Measurements from ENCODE around the gene STK40.
A peak's percentile ranks its signal among the peaks of the same experiment; 100 is the strongest.

Gene STK40

DNA sequence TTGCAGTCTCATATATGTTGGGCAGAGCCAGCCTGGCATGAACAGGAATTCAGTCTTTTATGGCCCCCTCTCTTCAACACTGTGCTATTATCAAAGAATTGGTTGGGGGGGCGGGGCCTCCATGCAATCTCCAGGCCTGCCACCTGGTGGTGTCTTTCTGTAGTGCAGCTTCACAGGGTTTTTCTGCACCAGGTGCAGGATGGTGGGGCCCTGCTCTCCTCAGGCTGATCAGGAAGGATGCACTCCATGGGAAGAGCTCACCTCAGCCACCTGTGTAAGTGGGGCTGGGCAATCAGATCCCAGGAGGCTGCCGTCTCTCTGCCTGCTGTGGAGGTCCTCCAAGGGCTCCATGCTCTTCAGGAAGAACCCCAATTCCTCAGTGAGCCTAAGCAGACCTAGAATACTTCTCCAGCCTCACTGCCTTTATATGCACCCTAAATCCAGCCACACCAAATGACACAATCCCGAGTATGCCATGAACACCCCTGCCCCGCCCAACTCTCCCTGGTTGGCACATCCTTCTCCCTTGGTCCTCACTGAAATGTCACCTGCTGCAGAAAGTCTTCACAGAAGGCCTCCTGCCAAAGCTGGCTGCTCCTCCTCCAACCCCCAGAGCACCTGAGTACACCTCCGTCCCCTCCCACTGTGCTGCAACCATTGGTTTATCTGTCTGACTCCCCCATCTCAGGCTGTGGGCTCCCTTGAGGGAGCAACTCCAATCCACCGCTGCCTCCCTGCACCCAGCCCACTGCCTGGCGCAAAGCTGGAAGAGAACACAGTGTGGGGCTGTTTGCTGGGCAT is 16.5 kb downstream of the STK40 start:
- DNase-seq: peak; percentile 90 to 92

DNA sequence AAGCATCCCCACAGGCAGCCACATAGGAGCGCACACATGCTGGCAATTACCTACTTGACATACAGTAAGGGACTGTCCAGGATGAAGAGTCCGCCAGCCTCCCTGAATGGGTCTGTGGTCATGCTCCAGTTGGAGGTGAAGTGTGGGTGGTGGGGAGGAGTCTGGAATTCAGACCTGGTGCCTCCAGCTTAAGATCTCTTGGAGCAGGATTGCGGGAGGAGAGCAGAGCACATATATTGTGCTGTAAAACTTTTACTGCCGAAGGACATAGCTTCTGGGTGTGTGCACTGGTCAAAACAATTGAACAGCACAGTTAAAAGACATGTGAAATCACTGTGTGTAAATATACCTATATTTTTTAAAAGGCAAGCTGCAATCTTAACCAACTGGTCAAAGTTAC is 17.9 kb downstream of the STK40 start:
- DNase-seq: no peak

DNA sequence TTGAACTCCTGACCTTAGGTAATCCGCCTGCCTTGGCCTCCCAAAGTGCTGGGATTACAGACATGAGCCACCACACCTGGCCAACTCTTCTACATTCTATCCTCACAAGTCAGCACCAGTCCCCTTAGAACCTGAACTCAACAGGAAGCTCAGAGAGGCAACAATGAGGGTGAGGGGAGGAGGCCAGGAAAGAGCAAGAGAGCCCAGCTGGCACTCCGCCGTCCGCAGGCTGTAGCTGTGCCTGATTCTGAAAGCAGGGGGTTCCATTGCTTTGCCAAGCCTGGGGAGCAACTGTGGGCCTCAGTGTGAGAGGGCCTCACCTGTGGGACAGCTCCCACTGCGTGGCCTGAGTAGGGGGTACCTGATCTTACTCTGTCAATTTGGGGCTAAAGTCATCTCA is 18.7 kb downstream of the STK40 start:
- DNase-seq: no peak

DNA sequence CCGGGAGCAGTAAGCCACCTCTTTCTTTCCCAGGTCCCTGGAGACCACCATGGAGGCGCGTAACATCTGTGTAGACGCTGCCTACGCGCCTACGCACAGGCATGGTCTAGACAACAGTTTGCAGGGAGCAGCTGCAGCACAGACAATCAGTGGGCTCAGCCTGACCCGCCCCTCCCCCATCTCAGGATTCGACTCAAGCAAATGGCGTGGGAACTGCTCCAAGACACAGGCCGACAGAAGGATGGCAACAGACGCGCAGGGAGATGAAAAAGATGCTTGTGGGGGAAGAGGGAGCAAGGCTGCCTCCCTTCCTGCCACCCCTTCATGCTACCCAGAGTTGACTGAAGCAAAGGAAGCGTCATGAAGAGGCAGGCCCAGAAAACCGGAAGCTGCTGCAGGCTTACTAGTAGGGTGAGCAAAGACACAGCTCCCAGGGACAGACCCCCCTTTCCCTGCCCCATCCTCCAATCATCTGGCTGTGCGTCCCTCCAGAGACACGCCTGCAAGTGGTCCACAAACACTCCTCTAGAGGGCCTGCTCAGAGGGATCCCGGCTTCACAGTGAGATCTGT is 19.5 kb downstream of the STK40 start:
- DNase-seq: peak; percentile 40 to 48

DNA sequence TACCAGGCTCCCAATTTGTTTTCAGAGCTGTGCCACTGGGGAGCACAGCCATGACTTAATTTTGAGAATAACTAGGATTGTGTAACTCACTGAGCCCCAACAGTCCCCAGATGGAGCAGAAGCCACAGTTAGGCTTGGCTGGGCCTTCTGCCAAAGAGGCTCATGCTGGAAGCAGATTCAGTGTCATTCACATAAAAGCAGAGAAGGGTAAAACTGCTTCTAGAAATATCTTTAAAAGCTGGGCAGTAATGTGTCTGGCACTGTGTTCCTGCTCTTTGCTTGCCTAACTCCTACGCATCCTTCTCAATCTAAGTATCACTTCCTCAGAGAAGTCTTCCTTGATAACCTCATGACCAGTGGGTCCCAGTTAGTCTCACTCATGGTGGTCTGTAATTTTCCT is 20.3 kb downstream of the STK40 start:
- DNase-seq: no peak

DNA sequence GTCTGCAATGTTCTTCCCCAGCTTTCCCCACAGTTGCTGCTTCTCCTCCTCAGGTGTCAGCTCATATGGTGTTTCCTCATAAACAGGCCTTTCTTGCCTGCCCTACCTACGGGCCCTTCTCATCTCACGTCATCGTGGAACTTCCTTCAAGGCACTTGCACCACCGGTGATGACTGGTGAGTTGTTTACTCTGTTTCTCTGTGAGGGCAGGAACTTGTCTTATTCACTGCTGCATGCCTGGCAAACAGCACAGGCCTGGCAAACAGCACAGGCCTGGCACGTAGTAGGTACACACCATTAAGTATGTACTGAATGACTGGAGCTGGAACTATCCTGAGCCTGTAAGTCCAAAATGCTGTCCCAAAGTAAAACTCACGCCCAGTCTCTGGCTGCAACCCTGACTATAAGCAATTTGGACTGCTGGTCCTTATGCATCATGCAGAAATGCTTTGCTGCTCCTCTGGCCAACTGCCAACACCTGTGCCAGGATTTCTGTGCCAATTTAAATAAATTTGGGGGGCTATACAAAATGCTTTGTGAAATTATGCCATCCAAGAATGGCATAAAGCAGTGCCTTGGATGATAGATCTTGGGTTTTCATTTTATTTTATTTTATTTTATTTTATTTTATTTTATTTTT is 25.7 kb downstream of the STK40 start:
- no peak for DNase-seq

DNA sequence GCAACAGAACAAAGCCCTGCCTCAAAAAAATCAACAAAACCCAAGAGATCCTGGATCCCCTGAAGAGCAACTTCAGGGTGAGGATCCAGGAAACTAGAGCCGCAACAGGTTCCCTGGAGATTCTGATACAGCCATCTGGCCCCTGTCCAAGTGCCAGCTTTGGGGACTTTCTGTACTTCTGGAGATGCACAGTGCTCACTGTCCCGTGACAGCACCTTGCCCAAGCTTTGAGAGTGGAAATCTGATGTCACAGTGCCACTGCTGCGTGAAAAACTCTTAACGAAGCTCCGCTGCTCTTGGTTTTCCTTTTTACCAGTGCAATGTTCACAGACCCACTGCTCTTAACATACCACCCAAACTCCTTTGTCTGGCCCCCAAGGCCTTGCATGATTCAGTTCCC is 26.3 kb downstream of the STK40 start:
- DNase-seq: no peak

DNA sequence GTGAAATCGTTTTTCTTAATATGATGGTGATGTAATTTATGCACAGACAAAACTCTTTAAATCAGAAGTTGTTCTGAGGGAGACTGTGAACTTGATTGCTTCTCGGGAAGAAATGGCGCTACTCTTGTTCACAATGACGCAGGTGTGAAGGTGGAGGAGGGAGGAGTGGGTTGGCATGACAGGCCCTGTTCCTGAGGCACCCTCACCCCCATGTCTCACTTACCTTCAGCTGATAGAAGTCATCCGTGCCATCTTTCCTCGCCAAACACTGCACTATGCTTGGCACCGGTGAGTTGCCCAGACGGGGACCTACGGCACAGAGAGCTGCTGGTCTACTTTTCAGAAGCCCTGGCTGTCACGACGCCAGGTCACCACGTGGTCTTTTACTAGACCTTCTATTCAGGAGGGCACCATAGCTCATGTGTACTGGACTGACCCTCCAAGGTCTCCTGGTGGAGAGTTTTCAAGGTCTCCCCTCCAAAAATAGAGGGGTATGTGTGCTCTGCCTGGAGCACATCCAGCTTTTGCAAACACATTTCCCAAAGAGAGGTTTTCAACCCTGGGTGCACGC is 27.1 kb downstream of the STK40 start:
- DNase-seq: no peak

DNA sequence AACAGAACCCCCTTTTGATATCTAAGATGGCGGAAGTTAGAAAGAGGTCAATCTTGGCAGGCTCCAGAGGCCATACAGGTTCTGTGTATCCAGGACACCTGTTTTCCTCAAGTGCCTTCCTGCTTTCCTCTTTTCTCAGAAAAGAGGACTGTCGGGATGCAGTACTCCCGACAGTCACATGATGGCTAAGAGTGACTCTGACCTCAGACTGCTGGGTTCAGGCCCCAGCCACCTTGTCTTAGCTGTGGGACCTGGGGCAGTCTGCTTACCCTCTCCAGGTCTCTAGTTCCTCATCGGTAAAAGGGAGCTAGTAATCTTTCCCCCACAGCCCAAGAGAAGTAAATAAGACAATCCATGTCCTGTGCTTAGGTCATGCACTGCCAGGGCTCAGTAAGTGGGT is 29.9 kb downstream of the STK40 start:
- DNase-seq: no peak

DNA sequence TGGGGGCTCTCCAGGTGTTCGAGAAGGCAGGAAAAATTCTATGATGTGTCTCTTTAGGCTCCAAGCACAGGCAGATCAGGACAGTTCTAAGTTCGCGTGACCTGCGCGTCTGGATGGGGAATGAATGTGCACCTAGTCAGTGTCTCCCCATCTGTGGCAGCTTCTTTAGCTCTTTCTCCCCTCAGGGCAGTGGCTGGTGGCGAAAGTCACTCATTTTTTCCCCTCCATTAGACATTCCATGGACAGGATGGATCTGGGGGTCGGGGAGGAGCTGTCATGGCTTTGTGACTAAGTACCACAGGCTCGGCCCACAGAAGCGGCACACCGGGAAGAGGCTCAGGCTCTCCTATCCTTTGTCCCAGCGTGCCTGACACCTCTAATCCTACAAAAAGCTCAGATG is 31.2 kb downstream of the STK40 start:
- DNase-seq: no peak

DNA sequence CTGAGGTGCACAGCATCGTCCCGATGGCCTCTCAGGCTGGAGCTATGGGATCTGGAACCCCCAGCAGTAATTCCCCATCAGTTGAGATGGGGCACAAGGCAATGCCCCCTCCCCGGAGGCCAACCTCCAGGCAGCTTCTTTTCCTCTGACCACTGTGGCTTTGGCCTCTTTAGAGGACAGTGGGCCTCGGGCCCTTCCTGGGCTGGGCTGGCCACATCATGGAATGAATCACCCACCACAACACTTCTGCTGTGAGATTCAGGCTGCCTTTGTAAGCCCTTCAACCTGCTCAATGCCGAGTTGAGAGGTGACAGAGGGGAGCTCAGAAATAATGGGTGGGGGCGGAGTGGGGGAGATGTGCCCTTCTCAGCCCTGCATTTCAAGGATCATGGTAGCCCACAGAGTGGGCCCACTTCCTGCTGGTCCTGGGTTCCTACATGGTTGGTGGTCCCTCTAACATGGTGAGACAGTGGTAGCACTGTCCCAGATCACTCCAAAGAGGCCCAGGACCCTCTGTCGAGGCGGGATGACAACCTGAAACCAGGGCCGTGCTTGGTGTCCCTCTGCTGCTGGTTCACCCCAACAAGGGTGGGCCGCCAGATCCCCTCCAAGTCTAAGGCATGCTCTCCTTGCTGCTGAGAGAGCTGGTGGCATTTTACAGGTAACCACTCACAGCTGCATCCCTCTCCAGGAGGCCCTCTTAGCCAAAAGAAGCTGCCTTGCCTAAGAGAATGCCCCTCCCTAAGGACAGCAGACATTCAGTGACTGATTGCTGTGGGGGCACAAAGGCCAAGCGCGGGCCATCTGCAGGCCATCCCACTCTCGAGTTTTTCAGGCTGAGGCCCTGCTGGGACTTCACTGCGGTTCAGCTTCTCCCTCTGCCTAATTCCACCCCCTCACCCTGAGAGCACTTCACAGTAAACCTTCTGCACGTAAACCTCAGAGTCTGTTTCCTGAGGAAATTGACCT is 32.5 kb downstream of the STK40 start:
- DNase-seq: no peak

DNA sequence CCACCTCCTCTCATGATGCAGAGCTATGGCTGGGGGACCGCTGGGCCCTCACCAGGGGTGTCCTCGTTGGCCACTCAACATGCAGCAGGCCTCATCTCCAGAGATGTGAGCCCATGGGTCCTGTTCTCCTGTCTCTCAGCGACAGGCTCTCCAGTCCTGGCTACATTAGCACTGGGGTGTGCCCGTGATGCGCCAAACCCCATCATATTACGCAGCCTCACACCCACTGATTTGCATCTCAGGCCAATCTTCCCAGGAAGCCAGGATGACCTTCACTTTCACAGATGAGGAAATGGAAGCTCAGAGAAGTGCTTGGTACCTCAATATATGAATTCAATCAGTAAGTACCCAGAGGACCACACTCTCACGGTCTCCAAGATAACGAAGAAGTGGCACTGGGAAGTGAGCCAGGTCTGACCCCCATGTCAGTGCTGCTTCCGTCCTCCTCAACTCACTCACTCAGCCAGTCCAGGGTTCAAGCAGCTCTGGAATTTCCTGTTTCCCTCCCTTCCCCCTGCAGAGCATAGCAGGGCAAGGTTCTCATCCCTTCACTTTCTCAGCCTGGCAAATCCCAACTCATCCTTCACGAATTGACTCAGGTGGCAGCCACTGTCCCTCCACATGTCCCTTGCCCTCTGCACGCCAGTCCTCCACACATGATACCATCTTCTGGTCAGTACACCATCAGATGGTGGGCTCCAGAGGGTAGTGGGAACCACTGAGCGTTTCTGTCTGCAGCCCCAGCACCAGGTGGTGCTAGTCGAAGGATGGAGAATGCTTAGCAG is 33.4 kb downstream of the STK40 start:
- DNase-seq: no peak

DNA sequence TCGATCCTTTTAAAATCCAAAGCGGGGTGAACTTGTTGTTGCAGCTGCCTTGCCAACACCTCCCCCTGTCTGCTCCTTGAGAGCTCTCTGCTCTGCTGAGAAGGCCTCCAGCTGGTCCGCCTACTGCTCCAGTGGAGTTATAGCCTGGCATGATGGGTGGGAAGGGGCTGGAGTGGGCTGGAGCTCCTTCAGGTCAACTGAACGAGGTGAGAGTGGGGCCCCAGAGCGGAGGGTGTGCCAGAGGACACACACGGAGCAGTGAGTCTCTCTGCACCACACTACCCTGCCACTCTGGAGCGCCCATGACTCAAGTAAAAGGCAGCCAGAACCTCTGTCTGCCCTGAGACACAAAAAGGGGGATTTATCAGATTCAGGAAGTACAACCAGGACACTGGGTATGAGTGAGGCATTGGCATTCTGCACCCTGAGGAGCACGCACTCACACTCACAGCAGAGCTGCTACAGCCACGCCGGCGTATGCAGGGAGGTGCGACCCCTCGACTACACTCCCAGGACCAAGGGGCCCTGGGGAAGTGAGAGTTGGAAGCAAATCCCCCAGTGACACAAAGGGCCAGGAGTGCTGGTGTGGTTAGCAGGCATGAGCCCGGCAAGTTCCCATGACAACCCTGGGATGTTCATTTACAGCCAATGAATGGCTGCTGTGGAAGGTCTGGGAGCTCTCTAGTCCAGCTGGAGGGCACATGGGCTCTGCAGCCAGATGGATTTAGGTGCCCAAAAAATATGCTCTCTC is 34.3 kb downstream of the STK40 start:
- no peak for DNase-seq

DNA sequence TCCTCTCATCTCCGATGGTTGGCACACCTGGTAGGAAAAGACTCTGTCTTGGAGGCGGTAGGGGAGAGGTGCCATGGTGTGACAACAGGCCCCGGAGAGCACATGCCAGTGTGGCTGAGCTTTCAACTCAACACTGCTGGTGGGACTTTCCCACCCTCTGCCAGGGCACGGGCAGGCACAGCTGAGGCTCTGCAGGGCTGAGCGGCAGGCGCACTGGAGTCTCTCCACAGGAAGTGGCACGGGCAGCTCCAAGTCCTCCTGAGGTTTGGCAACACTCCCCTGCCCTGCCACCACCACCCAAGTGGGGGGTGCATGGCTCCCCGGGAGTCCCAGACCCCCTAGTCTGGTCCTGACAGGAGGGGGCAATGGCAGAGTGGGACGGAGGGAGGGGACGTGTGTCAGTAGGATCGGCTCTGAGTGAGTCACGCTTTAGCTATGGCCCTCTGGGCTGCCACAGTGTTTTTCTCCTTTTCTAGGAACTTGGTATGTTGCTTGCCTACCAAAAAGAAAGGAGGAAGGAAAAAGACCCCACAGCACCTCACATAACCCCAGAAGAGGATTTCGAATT is 35.0 kb downstream of the STK40 start:
- DNase-seq: peak; percentile 45 to 54

DNA sequence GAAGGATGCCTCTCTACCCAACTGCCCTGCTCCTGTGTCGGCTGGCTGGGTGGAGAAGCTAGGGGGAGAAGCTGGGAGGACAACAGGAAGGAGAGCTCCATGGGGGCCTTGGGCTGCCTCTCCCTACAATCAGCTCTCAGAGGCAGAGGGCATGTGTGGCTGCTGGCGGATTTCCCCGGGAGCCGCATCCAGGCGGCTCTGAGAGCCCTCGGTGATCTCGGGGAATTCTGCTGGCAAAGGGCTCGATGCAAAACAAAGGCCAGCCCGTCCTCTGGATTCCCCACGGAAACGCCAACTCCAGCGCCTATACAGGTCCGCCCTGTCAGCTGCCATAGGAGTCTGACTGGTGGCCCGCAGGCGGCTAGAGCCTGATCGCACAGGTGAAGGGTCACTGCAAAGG is 35.9 kb downstream of the STK40 start:
- DNase-seq: no peak

DNA sequence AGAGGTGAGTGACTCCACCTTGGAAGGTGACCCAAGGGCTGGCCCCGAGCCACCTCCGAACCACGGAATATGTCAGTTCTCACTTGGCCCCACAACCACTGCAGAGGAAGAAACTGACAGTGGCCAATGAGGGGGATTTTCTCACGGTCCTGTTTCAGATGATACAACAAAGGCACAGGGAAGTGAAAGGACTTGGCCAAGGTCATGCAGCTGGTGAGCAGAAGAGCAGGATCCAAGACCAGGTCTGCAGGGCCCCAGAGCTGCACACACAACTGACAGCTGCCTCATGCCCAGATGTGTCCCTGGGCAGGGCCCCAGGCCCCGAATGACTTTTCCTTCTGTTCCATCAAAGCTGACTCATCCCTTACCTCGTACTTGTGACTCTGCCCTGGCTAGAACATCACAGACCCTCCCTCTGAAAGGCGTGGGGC is 36.5 kb downstream of the STK40 start:
- DNase-seq: peak in 1 of 2 experiments; percentile 24

DNA sequence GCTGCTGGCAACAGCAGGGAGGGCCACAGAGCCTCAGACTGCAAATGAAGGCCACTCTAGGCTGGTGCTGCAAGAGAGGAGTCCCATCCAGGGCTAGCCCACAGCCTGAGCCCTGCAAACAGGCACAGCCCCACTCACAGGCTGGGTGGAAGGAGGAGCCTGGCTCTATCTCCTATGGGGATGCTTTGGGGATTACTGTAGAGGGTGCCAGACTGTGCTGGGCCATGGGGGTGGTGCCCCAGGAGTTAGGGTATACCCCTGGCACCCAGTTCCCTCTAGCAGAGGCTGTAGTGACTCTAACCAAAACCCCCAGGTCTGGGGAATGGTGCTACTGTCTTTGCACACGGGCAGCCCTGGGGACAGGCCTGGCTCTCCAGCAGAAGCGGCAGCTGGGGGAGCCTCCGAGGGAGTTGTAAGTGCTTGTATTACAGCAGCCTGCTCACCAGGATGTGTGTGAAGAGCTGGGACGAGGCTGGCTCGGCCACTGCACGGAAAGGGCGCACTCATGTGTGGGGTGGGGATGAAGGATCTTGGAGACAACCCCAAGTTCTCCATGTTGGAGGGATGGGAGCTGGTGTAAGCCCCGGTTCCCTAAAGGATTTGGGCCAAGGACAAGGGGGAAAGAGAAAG is 38.9 kb downstream of the STK40 start:
- no peak for DNase-seq

DNA sequence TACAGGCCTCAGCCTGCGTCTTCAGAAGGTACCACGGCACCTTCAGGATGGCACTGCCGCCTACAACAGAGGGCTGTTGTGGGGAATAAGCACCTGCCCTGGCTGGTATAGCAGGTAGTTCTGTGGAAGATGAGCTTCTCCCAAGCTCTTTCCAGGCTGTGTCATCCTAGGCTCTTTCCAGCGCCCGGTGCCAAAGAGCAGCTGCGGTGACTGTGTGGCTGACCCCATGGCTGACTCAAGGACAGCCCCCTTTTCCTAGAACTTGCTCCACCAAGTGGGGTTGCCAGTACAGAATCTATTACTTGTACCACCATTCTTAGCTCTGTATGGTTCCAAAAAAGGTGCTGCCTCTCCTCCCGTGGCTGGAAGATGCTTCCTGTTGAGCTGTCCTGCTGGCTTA is 40.4 kb downstream of the STK40 start:
- no peak for DNase-seq

DNA sequence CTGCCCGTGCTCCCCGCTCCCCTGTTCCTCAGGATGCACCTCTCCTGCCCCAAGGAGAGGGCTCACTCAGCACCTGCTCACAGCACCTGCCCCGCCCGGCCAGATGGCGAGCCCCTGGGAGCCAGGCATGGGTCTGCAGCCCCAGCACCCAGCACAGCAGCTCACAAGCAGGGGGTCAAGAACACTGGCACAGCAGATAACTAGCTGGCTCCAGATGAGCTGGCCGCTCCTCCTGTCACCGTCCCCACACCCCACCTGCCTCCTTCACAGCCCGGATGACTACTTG is 41.4 kb downstream of the STK40 start:
- DNase-seq: no peak

DNA sequence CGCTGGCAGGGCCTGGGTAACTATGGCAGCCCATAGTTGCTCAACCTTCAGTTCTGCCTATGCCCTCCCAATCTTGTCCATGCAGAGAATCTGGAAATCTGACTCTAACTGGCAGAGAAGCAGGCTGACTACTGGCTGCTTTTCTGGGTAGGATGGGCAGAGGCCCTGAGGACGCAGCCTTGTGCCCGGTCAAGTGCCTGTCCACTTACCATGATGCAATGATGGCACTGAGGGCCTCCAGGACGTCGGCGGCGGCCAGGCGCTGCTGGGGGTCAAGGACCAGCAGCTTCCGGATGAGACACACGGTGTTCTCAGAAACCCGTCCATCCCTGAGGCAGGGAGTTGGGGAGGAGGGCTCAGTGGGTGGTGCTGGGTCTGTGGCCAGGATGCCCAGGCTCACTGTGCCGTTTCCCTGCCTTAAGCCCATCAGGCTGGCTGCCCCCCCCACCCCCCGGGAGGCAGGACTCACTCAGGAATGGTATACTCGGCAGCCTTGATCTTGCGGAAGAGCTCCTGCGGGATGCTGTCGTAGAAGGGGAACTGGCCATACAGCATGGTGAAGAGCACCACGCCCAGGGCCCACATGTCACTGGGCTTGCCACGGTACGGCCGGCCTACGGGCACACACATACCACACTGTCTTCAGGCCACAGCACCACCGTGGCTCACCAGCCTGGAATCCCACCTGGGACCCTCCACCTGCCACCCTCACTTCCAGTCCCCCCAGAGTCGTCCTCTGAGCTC is 41.9 kb downstream of the STK40 start:
- DNase-seq: no peak
